Ascending aorta (tissue), 2 donors: Measurements from ENCODE around the gene PRPF38B. TPM values are rescaled to one million over a fixed set of nuclear protein-coding genes. Genes with fewer than 3 reads are reported as not detected.

ENCODE experiments used
- DNase-seq, 2 donors: peaks; one replicate each; pipeline ENCODE4 v3.0.0-alpha.2; 2019; ENCODE audit warnings: low spot score in 2 of 2
- H3K27ac ChIP-seq, 2 donors: fragments of 200-600 bp; sonication (generic); one replicate each; pipeline ENCODE4 v1.5.1; 2016 to 2017; ENCODE audit warnings: mild to moderate bottlenecking in 1 of 2
- H3K27me3 ChIP-seq: fragments of 200-600 bp; sonication (generic); one replicate; pipeline ENCODE4 v1.5.1; 2017
- H3K36me3 ChIP-seq, 2 donors: fragments of 200-600 bp; sonication (generic); one replicate each; pipeline ENCODE4 v1.5.1; 2016
- H3K4me1 ChIP-seq, 2 donors: fragments of 200-600 bp; sonication (generic); one replicate each; pipeline ENCODE4 v1.5.1; 2016 to 2017; ENCODE audit warnings: mild to moderate bottlenecking in 1 of 2
- H3K4me3 ChIP-seq, 2 donors: fragments of 200-600 bp; sonication (generic); one replicate each; pipeline ENCODE4 v1.5.1; 2016 to 2017; ENCODE audit warnings: mild to moderate bottlenecking in 1 of 2
- H3K9me3 ChIP-seq, 2 donors: fragments of 200-600 bp; sonication (generic); one replicate each; pipeline ENCODE4 v1.5.1; 2016
- intact Hi-C: fragments of 100-400 bp; cut with DNase I; formaldehyde crosslinking; loops from one replicate; pipeline ENCODE4 v1.15.1; 2023
- total RNA-seq: library from RNA; depleted of rRNA; stranded (reverse); fragments of >200 nt; gene quantifications from one replicate; pipeline ENCODE4 v1.1.0, GENCODE V29; 2016
- TF ChIP-seq, protein P1 (sequence below), 3 experiments: fragments of 200-600 bp in 2 of 3; fragments of 450-650 bp in 1 of 3; sonication (generic) in 2 of 3; IDR thresholded peaks; one replicate each; pipeline ENCODE4 v1.5.1; 2016 to 2019; ENCODE audit warnings: antibody characterized with exemption in 3 of 3, mild to moderate bottlenecking in 1 of 3, moderate library complexity in 1 of 3

Gene PRPF38B
- total RNA-seq, 1 donor from 2014 or later, result 9.0 TPM

GRCh38 chr1:108646265-108646647 lies 45.9 kb upstream of the PRPF38B start:
- intact Hi-C loops, result no loop called here
- DNase-seq, result no peak
- Histone ChIP-seq H3K4me1 (peaks cover 0 to 6% of the 10 kb centered on the region in 2 donors), H3K4me3 (no peak overlapping the region), H3K27me3 (no peaks in the 10 kb centered on the region), H3K27ac (peak overlapping the region in 1 of 2 donors; percentile 70), H3K36me3 (peaks cover 0 to 3% of the 10 kb centered on the region in 2 donors), H3K9me3 (no peaks in the 10 kb centered on the region)
- TF ChIP-seq, protein P1, sequence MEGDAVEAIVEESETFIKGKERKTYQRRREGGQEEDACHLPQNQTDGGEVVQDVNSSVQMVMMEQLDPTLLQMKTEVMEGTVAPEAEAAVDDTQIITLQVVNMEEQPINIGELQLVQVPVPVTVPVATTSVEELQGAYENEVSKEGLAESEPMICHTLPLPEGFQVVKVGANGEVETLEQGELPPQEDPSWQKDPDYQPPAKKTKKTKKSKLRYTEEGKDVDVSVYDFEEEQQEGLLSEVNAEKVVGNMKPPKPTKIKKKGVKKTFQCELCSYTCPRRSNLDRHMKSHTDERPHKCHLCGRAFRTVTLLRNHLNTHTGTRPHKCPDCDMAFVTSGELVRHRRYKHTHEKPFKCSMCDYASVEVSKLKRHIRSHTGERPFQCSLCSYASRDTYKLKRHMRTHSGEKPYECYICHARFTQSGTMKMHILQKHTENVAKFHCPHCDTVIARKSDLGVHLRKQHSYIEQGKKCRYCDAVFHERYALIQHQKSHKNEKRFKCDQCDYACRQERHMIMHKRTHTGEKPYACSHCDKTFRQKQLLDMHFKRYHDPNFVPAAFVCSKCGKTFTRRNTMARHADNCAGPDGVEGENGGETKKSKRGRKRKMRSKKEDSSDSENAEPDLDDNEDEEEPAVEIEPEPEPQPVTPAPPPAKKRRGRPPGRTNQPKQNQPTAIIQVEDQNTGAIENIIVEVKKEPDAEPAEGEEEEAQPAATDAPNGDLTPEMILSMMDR (IDR thresholded peaks at IDR 0.05), result no peak

DNA sequence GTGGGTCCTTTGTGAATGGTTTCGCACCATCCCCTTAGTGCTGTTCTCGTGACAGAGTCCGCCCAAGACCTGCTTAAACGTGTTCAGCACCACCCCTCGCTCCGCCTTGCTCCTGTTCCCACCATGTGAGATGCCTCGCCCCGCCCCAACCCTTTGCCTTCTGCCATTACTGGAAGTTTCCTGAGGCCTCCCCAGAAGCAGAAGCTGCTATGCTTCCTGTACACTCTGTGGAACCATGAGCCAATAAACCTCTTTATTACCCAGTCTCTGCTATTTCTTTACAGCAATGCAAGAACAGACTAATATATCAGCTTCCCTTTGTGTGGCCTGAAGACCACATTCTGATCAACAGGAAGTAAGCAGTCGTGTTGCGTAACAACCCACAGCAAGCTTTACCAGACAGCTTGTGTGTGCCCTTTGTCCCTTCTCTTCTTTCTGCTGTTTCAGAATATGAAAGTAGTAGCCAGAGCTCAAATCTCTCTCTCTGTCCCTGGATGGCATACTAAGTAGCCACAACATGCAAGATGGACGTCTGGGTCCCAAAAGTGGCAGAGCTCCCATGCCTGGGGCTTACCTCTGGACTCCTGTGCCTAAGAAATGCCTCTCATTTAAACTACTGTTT lies 45.4 kb upstream of the PRPF38B start:
- peaks cover 0 to 6% of the 10 kb centered on the region in 2 donors for H3K4me1 ChIP-seq
- no peaks in the 10 kb centered on the region for H3K27me3 ChIP-seq
- peak; percentile 67 to 87 for DNase-seq
- H3K36me3 ChIP-seq, result peaks cover 0 to 3% of the 10 kb centered on the region in 2 donors
- intact Hi-C loops, result no loop called here
- peak overlapping the region; percentile 52 to 70 for H3K27ac ChIP-seq
- H3K9me3 ChIP-seq, result no peaks in the 10 kb centered on the region
- H3K4me3 ChIP-seq, result no peak overlapping the region
- TF ChIP-seq, protein P1 (IDR thresholded peaks at IDR 0.05), result no peak

- Histone ChIP-seq H3K27ac (no peak overlapping the region), H3K9me3 (no peaks in the 10 kb centered on the region), H3K4me1 (no peaks in the 10 kb centered on the region), H3K27me3 (no peaks in the 10 kb centered on the region), H3K36me3 (peaks cover 0 to 3% of the 10 kb centered on the region in 2 donors), H3K4me3 (no peak overlapping the region)
- TF ChIP-seq, protein P1 (IDR thresholded peaks at IDR 0.05), result no peak
- intact Hi-C loops, result no loop called here
- DNase-seq, result no peak
These were observed 38.5 kb upstream of the PRPF38B start for GRCh38 chr1:108653431-108654105.

DNA sequence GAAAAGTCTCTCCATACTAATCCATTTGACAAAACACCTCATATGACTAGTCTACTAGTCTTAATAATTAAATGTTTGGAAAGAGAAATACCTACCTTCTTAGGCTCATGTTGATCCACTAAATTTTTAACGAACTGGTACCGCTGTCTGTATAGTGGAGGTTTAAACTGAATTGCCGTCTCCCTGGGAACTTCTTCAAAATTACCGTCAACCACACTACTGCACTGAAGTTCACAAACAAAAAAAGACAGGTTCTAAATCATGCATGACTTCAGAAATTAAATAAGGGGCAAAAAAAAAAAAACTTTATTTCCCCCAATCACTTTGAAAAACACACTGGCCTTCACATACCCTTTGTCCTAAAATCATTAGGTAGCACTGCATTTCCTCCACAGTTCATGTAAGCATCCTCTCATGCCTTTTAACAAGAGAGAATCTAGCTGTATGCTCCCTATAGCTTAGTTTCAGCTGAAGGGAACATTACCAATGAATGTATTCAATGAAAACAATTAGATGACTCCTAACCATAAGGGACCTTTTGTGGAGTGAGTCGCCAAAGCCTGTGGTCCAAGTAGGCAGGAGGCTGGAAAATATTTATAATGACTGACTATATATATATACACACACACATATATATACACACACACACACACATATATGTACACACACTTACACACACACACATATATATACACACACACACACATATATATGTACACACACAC lies 34.6 kb upstream of the PRPF38B start:
- H3K9me3 ChIP-seq, result no peaks in the 10 kb centered on the region
- H3K4me1 ChIP-seq, result peaks cover 0 to 3% of the 10 kb centered on the region in 2 donors
- no peak overlapping the region for H3K4me3 ChIP-seq
- DNase-seq, result no peak
- no peaks in the 10 kb centered on the region for H3K27me3 ChIP-seq
- H3K27ac ChIP-seq, result no peak overlapping the region
- TF ChIP-seq, protein P1 (IDR thresholded peaks at IDR 0.05), result no peak
- H3K36me3 ChIP-seq, result no peaks in the 10 kb centered on the region
- intact Hi-C loops, result no loop called here

DNA sequence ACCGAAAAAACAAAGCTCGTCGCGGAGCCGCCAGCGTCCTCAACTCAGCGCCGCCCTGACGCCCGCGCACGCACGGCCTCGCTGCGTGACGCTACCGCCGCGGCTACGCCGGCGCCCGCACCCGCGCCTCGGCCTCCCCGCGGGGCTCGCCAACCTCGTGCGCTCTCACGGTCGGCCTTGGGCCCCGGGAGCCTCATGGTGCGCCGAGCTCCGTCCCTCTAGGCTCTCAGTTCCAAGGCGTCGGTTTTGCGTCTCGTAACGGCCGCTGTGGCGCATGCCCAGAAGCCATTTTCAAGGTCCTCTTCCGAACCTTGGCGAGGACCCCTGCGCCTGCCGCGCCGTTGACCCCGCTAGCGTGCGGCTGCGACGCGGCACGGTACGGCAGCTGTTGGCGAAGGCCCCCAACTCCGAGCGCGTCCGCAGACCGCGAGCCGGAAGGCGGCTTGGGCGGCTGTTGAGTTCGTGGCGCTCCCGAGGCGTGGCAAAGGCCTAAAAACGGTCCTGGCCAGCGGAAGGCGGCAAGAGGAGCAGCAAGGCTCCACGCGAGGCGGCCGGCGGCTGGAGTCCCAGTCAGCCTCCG lies 31.0 kb upstream of the PRPF38B start, which contains the start of gene HENMT1:
TSS of gene HENMT1 (minus strand) at position 64 of the 580 bp plus-strand sequence. CDS start 1,209 bp downstream, outside the sequence.
- TF ChIP-seq, protein P1 (IDR thresholded peaks at IDR 0.05), result no peak
- Histone ChIP-seq H3K27ac (peak within 1 kb of the TSS; percentile 92 to 93), H3K4me1 (peaks cover 0 to 3% of the 10 kb centered on the region in 2 donors), H3K27me3 (no peaks in the 10 kb centered on the region), H3K36me3 (no peaks in the 10 kb centered on the region), H3K4me3 (peak within 1 kb of the TSS; percentile 74 to 87), H3K9me3 (no peaks in the 10 kb centered on the region)
- peak in 1 of 2 donors; percentile 78 for DNase-seq
- intact Hi-C loops, result loop anchor here (2.0 to 10.0 kb wide), 2 partner anchors 32 to 84 kb away; partner anchors contain the start of genes PRPF38B and STXBP3
